Activated CD8-positive, alpha-beta T cell treated with anti-CD3 and anti-CD28 coated beads for 36 hours (primary cell): ENCODE data around the gene MED15. TPM values are rescaled to one million over a fixed set of nuclear protein-coding genes. Genes with fewer than 3 reads are reported as not detected.
"Not testable (repeated sequence)": the region's sequence is repeated elsewhere in the genome, so short reads cannot be mapped to it uniquely, and the experiment has no call there.

ENCODE experiments used
- ATAC-seq: fragments of 200-7000 bp; cut with Tn5 transposase; one replicate; pipeline ENCODE4 v1.10.0; 2021; ENCODE audit warnings: mild to moderate bottlenecking, moderate library complexity
- CTCF ChIA-PET: fragments of 350-600 bp; sonication (Branson Sonifier 250); formaldehyde crosslinking; loops from one replicate; lab custom pipeline; 2021; ENCODE audit warnings: antibody characterized with exemption; lab: Charles Lee
- POLR2A ChIA-PET: fragments of 350-600 bp; sonication (Branson Sonifier 250); formaldehyde crosslinking; loops from one replicate; lab custom pipeline; 2021; ENCODE audit warnings: antibody characterized with exemption; lab: Charles Lee
- DNase-seq: peaks from one replicate; pipeline ENCODE4 v3.0.0-alpha.2; 2020
- H3K27ac Mint-ChIP-seq: one replicate; pipeline ENCODE4 v1.8.0; 2021; ENCODE audit warnings: mild to moderate bottlenecking, mixed read lengths
- H3K27me3 Mint-ChIP-seq: one replicate; pipeline ENCODE4 v1.8.0; 2021; ENCODE audit warnings: mixed read lengths
- H3K36me3 Mint-ChIP-seq: one replicate; pipeline ENCODE4 v1.8.0; 2021; ENCODE audit warnings: low read depth, mixed read lengths
- H3K4me1 Mint-ChIP-seq: one replicate; pipeline ENCODE4 v1.8.0; 2021; ENCODE audit warnings: low read depth, mixed read lengths
- H3K4me3 Mint-ChIP-seq: one replicate; pipeline ENCODE4 v1.8.0; 2021; ENCODE audit warnings: mild to moderate bottlenecking, moderate library complexity, mixed read lengths
- H3K9me3 Mint-ChIP-seq: one replicate; pipeline ENCODE4 v1.8.0; 2021; ENCODE audit warnings: mixed read lengths
- intact Hi-C: fragments of 100-400 bp; cut with micrococcal nuclease; formaldehyde crosslinking; loops from one replicate; pipeline ENCODE4 v1.10.0; 2022
- total RNA-seq, 2 experiments: library from RNA; stranded (reverse); gene quantifications; one replicate each; pipeline ENCODE4 v1.2.3, GENCODE V29; 2021
- TF ChIP-seq, protein P1 (sequence below): fragments of 200-600 bp; IDR thresholded peaks from one replicate; pipeline ENCODE4 v1.8.0; 2022; ENCODE audit warnings: antibody characterized with exemption, mild to moderate bottlenecking

MED15 gene
- total RNA-seq, 2 experiments from 2014 or later: 110 to 118 TPM

DNA sequence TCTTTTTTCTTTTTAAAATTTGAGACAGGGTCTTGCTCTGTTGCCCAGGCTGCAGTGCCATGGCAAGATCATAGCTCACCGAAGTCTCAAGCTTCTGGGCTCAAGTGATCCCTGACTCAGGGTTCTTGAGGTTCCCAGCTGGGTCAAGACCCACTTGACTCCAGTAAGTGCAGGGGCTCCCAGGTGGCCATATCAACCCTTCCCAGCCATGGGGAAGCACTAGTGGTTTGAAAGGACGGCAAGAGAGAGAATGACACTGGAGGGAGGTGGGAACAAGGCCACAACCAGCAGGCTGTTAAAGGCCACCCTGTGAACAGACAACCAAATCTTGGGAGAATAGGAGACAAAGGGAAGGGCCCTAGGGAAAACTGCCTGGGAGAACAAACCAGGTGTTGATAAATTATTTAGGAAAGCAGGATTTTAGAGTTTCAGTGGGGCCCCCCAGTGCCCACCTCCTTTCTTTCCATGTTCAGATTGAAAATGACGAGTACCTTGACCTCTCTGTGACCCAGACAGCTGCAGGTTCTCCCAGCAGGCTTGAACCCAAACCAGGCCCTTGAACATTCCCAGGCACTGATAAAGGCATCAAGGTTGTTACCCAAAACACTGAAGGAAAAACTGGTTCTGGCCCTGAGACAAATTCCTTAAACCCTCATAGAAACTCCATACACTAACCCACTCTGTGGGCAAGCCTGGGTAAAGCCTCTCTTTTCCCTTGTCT, 40.6 kb upstream of the MED15 start:
- TF ChIP-seq, protein P1, sequence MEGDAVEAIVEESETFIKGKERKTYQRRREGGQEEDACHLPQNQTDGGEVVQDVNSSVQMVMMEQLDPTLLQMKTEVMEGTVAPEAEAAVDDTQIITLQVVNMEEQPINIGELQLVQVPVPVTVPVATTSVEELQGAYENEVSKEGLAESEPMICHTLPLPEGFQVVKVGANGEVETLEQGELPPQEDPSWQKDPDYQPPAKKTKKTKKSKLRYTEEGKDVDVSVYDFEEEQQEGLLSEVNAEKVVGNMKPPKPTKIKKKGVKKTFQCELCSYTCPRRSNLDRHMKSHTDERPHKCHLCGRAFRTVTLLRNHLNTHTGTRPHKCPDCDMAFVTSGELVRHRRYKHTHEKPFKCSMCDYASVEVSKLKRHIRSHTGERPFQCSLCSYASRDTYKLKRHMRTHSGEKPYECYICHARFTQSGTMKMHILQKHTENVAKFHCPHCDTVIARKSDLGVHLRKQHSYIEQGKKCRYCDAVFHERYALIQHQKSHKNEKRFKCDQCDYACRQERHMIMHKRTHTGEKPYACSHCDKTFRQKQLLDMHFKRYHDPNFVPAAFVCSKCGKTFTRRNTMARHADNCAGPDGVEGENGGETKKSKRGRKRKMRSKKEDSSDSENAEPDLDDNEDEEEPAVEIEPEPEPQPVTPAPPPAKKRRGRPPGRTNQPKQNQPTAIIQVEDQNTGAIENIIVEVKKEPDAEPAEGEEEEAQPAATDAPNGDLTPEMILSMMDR: no peak
- DNase-seq (no peak), ATAC-seq (no peak)
- intact Hi-C loops: no loop called here
- H3K9me3 Mint-ChIP-seq: no peaks in the 10 kb centered on the region
- H3K27me3 Mint-ChIP-seq: no peaks in the 10 kb centered on the region
- ChIA-PET CTCF (no interaction called here), POLR2A (no interaction called here)
- no peak overlapping the region for H3K27ac Mint-ChIP-seq
- H3K4me1 Mint-ChIP-seq: peaks cover 54% of the 10 kb centered on the region
- no peak overlapping the region for H3K4me3 Mint-ChIP-seq
- H3K36me3 Mint-ChIP-seq: peaks cover 16% of the 10 kb centered on the region

DNA sequence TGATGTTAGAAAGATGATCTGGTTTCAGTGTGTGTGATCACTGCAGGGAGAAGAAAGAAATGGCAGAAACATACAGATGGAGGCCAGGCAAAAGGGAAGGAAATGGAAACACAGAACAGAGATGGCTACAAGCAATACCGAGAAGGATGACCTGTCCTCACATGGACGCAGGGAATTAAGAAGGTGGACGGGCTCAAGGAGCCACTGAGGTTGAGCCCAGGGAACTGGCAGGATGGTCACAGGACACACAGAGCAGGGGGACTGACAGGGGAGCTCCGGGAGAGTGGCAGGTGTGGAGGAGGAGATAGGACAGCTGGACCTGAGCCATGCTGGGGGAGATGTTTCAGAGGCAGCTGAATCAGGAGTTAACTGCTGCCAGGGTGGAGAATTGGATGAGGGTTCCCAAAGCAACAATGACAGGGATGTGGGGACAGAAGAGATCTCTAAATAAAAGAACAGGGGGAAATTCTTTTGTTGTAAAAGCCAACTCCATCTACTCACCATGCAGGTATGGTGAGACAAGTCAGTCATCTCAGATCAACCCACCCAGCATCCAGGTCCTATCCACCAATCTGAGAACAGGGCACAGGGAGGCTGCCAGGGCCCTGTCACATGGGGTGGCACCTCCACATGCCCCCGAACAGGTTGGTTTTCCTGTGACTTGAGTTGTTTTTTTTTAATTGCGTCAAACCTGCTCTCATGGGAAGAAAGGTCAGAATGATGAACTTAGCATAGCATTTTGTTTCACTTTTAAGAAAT, 38.1 kb upstream of the MED15 start:
- no peaks in the 10 kb centered on the region for H3K27me3 Mint-ChIP-seq
- ChIA-PET POLR2A (no interaction called here), CTCF (interaction anchor here (1.0 to 1.7 kb wide), 3 partner anchors 13 to 25 kb away, joined by 3 to 7 read pairs (median 3); no protein-coding TSS in a partner anchor)
- TF ChIP-seq, protein P1: no peak
- H3K4me1 Mint-ChIP-seq: peaks cover 44% of the 10 kb centered on the region
- H3K36me3 Mint-ChIP-seq: peaks cover 11% of the 10 kb centered on the region
- ATAC-seq (peak; percentile 40), DNase-seq (no peak)
- intact Hi-C loops: no loop called here
- peak overlapping the region; percentile 26 for H3K27ac Mint-ChIP-seq
- H3K9me3 Mint-ChIP-seq: no peaks in the 10 kb centered on the region
- no peak overlapping the region for H3K4me3 Mint-ChIP-seq

DNA sequence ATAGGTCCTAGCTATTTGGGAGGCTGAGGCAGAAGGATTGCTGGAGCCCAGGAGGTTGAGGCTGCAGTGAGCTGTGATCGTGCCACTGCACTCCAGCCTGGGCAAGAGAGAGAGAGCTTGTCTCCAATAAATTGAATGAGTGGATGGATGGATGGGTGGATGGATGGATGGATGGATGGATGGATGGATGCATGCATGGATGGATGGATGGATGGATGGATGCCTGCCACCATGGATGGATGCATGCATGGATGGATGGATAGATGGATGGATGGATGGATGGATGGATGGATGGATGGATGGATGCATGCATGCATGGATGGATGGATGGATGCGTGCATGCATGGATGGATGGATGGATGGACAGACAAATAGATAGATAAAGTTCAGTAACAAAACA, 36.9 kb upstream of the MED15 start:
- CTCF ChIA-PET: interaction anchor here (0.6 kb wide), 1 partner anchor 14 kb away, joined by 3 read pairs; no protein-coding TSS in a partner anchor
- DNase-seq, intact Hi-C loops, ATAC-seq, H3K36me3 Mint-ChIP-seq, H3K4me3 Mint-ChIP-seq, H3K27ac Mint-ChIP-seq, H3K27me3 Mint-ChIP-seq, H3K9me3 Mint-ChIP-seq, POLR2A ChIA-PET: not testable (repeated sequence)
- peaks cover 43% of the 10 kb centered on the region for H3K4me1 Mint-ChIP-seq

DNA sequence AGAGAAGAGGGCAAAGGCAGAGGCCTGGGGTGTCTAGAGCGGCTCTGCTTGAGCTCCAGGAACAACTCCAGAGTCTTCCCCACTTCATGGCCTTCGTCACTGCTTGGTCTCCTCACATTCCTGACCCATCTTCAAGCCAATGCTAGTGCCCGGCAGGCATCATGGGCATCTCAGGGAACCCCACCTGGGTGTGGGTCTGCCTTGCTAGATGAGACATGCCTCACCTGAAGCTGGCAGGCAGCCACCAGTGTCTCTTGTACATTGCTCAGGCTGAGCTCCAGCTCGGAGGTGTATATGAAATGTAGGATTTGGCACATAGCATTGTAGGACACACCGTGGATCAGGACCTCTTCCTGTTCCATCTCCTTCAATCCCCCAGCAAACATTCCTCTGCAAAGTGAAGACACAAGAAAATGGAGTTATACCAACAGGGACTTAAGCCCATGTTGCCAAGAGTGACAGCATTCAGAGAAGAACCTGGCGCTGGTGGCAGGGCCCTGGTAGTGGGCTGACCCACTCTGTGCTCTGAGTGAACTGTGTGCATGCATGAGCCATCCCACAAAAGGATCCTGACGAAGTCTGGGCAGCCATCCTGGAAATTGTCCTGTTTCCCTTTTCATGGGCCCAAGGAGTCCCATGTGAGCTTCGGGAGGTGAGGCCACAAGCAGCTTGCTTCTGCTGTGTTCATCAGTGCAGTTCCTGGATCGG, 36.1 kb upstream of the MED15 start:
- CTCF ChIA-PET: interaction anchor here (0.6 kb wide), 1 partner anchor 15 kb away, joined by 3 read pairs; no protein-coding TSS in a partner anchor
- DNase-seq (no peak), ATAC-seq (no peak)
- intact Hi-C loops: no loop called here
- peaks cover 4% of the 10 kb centered on the region for H3K36me3 Mint-ChIP-seq
- no peak overlapping the region for H3K27ac Mint-ChIP-seq
- H3K27me3 Mint-ChIP-seq: no peaks in the 10 kb centered on the region
- POLR2A ChIA-PET: no interaction called here
- no peaks in the 10 kb centered on the region for H3K9me3 Mint-ChIP-seq
- peaks cover 45% of the 10 kb centered on the region for H3K4me1 Mint-ChIP-seq
- TF ChIP-seq, protein P1: no peak
- H3K4me3 Mint-ChIP-seq: no peak overlapping the region
